Effector CD4-positive, alpha-beta T cell (primary cell): ENCODE results near the gene CPED1.

ENCODE experiments used
- DNase-seq: peaks from one replicate; pipeline ENCODE4 v3.0.0-alpha.2; 2020

The CPED1 gene

GRCh38 chr7:121331574-121331973, 343.1 kb downstream of the CPED1 start:
- no peak for DNase-seq

DNA sequence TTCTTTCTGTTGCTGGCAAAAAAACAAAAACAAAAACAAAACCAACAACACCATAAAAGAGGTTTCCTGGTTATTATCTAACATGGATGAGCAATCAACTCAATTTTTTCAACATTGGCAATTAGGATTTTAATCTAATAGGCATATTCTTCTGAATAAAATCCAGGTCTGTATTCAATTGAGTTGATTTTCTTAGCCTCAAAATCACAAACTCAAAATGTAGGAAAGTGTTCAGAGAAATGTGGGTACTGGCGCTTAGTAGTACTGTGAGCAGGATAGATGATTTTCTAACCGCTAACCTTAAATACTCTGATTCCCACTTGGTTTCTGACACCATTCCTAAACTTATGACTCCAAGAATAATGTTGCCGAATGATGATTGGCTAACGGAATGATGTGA, 345.9 kb downstream of the CPED1 start:
- no peak for DNase-seq

DNA sequence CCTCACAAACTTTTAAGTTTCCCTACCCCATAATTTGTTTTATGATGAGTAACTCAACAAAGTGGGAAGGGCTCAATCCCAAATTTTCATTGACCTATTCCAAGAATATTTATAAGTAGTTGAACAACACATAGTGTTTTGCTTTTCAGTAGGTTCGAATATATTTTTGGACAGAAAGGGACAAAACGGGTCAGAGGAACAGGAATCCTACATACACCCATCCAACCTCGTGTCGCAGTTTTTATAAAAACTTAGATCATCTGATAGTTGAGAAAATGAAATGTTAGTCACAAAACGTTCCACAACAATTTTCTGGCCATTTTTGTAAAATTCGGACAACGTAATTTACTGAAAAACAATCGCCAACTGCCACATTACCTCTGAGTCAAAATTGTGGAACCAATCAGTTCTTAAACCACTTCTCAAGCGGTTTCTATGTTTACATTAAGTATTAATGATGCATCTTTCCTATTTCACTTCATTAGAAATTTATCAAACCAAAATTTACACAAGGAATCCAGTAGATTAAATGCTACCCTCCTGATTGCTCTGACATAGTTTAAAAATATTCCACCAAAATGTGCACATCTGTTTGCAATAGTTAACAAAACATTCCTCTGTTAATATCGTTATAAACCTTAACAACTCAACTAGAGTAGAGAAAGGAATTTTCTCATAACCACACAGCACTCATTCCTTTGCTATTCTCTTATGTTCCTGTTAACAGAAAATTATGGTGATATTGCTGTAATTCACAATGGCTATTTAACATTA, 346.6 kb downstream of the CPED1 start:
- no peak for DNase-seq

DNA sequence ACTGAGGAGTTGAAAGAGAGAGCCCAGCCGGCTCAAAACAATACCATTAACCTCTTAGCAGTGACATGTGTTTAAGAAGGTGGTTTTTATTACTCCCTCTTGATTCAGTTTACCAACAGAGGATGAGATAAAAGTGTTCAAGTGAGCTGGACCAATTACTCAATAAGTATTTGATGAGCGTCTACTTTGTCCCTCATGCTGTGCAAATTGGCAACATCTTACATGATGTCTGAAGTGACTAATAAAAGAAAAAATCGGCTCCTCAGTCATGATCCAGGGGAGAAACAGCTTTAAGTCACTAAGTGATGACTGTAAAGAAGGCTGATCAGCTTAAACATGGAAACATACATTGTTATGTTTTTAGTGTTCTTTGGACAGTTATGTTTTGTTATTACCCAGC, 348.1 kb downstream of the CPED1 start:
- no peak for DNase-seq

- no peak for DNase-seq
Measured at GRCh38 chr7:121337398-121337797, 348.9 kb downstream of the CPED1 start.

DNA sequence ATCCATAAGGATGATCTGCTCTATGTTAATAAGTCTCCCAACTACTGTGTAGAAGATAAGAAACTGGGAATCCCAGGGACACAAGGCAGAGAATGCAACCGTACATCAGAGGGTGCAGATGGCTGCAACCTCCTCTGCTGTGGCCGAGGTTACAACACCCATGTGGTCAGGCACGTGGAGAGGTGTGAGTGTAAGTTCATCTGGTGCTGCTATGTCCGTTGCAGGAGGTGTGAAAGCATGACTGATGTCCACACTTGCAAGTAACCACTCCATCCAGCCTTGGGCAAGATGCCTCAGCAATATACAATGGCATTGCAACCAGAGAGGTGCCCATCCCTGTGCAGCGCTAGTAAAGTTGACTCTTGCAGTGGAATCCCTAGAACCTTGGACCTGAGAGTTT, 350.6 kb downstream of the CPED1 start:
- DNase-seq, result no peak

GRCh38 chr7:121341933-121342332, 353.4 kb downstream of the CPED1 start:
- DNase-seq, result no peak

DNA sequence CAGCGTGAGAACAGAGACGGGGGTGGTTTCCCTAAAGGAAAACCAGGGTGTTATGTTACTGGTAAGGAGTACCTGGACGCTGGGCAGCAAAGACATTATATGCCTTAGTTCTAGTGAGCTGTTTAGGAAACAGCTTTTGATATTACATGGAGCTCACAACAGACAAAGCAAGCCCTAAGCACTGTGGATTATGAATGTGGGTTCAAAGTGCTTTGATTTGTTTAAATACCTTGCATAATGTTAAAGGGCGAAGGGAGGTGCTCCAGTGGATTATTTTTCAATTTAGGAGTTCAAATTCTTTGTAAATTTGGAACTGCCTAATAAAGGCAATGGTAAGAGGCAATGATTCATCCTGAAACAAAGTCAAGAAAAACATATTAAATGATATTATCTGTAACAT, 354.1 kb downstream of the CPED1 start:
- DNase-seq, result no peak

DNA sequence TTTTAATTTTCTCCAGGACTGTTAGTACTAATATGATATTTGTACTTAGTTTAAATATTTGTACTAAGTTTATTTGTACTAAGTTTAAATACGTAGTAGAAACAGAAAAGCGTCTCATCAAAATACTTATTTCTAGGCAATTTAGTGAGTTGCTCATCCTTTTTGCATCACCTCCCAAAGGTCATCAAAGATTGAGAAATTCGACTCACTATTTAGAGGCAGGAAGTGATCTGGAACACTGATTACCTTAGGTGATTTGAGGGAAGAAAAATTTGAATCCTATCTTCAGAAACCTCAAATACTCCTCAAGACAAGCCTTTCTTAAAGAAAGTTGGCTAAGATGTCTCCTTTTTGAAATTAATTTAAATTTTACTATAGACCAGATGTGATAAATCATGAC, 354.8 kb downstream of the CPED1 start:
- DNase-seq, result no peak

DNA sequence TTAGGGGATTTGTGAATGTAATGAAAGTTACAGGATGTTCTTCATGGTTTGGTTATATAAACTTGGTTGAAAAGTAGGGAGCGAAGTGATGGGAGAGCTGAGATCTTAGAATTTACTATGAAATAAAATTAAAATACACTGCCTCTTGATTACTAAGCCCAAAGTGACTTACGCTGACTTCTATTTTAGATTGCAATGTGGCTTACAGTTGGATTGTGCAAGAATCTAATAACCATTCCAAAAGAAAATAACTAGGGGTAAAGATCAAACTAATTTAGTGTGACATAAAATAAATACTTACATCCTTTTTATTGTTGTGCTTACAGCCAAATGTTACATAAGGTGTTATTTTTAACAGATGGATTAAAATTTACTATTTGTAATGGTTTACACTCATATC, 355.6 kb downstream of the CPED1 start:
- DNase-seq, result no peak

- no peak for DNase-seq
Measured at GRCh38 chr7:121344497-121344896, 356.0 kb downstream of the CPED1 start.
